Cardiac fibroblast (primary cell): ENCODE data around the gene SNX2.

ENCODE experiments used
- DNase-seq, 2 donors: peaks; one replicate each; pipeline versions ENCODE4 v3.0.0 to v3.0.0-alpha.2; 2010; ENCODE audit warnings: low read depth in 2 of 2
- H3K4me3 ChIP-seq, 2 donors: replicated peaks in 1 of 2; 1 replicate in 1 of 2; 2 replicates in 1 of 2; pipeline ENCODE4 v1.5.1; 2011; ENCODE audit warnings: low read depth in 2 of 2, low read length in 2 of 2, mild to moderate bottlenecking in 2 of 2, moderate library complexity in 1 of 2
- TF ChIP-seq, protein P1 (sequence below): IDR thresholded peaks from one replicate; pipeline ENCODE4 v1.5.1; 2011; ENCODE audit warnings: low read depth, mild to moderate bottlenecking, low read length, inconsistent platforms

Gene SNX2

DNA sequence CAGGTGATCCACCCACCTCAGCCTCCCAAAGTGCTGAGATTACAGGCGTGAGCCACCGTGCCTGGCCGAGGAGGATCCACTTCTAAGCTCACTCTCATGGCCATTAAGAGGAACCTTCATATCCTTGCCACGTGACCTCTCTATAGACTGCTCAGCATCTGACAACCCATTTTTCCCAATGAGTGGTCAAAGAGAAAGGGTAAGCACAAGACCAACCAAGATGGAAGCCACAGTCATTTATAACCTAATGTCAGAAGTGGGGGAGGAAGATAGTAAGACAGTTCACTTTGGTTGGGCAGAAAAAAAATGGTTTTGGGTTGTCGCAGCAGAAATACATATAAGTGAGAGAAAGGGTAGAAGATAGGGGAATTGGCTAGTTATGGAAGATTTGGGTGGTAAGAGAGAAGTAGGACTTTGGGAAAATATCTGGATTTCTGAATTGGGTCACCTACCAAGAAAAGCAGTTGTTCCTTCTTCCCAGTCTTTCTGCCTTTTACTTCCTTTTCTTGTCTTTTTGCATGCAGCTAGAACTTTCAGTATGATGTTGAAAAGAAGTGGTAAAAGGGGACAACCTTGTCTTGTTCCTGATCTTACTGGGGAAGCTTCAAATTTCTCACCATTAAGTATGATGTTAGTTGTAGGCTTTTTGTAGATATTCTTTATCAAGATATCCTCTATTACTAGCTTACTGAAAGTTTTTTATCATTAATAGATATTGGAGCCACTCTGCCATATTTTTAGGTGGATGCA is 15.6 kb downstream of the SNX2 start:
- H3K4me3 ChIP-seq, result no peak overlapping the region
- TF ChIP-seq, protein P1, sequence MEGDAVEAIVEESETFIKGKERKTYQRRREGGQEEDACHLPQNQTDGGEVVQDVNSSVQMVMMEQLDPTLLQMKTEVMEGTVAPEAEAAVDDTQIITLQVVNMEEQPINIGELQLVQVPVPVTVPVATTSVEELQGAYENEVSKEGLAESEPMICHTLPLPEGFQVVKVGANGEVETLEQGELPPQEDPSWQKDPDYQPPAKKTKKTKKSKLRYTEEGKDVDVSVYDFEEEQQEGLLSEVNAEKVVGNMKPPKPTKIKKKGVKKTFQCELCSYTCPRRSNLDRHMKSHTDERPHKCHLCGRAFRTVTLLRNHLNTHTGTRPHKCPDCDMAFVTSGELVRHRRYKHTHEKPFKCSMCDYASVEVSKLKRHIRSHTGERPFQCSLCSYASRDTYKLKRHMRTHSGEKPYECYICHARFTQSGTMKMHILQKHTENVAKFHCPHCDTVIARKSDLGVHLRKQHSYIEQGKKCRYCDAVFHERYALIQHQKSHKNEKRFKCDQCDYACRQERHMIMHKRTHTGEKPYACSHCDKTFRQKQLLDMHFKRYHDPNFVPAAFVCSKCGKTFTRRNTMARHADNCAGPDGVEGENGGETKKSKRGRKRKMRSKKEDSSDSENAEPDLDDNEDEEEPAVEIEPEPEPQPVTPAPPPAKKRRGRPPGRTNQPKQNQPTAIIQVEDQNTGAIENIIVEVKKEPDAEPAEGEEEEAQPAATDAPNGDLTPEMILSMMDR, result no peak
- no peak for DNase-seq

DNA sequence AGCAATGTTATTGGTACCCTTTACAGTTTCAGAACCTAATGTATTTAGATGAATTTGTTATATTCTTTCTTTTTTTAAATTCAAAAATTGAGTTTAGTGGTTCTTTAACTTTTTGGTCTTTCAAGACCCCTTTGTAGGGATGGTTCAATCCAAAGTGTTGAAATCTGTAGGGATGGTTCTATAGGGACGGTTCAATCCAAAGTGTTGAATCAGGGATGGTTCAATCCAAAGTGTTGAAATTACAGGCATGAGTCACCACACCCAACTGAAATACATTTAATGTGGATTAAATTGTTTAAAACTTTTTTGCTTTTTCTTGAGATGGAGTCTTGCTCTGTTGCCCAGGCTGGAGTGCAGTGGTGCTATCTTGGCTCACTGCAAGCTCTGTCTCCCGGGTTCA is 30.6 kb downstream of the SNX2 start:
- no peak overlapping the region for H3K4me3 ChIP-seq
- DNase-seq, result peak; percentile 55 to 81
- TF ChIP-seq, protein P1, result no peak

- no peak for DNase-seq
- TF ChIP-seq, protein P1, result no peak
- H3K4me3 ChIP-seq, result no peak overlapping the region
Measured at GRCh38 chr5:122810405-122810804, 35.5 kb downstream of the SNX2 start.

GRCh38 chr5:122815218-122815767 is 40.4 kb downstream of the SNX2 start:
- no peak overlapping the region for H3K4me3 ChIP-seq
- DNase-seq, result no peak
- TF ChIP-seq, protein P1, result no peak

DNA sequence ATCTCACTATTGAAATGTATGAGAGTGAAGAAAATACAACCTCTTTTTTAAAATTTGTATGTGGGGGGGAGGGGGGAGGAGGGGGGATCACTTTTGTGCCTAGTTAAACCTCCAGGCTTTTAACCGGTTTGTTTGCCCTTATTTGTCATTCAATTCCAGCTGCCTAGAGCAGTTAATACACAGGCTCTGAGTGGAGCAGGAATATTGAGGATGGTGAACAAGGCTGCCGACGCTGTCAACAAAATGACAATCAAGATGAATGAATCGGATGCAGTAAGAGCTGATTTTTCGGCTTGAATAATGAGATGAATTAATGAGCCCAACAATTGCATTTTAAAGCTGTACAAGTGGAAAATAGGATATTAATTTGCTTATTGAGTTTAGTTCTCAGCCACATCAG is 41.9 kb downstream of the SNX2 start:
- TF ChIP-seq, protein P1, result no peak
- DNase-seq, result no peak
- H3K4me3 ChIP-seq, result no peak overlapping the region

- no peak for DNase-seq
- TF ChIP-seq, protein P1, result no peak
- no peak overlapping the region for H3K4me3 ChIP-seq
Measured at GRCh38 chr5:122831984-122832383, 57.1 kb downstream of the SNX2 start.
